Measurements from ENCODE around the gene DOK5. TPM values are rescaled to one million over a fixed set of nuclear protein-coding genes. Genes with fewer than 3 reads are reported as not detected.
"Not testable (repeated sequence)": the region's sequence is repeated elsewhere in the genome, so short reads cannot be mapped to it uniquely, and the experiment has no call there.

DOK5 gene
- polyA plus RNA-seq, 1 of the 3 experiments (the other 2 are of a cell fraction), result 12.4 TPM

DNA sequence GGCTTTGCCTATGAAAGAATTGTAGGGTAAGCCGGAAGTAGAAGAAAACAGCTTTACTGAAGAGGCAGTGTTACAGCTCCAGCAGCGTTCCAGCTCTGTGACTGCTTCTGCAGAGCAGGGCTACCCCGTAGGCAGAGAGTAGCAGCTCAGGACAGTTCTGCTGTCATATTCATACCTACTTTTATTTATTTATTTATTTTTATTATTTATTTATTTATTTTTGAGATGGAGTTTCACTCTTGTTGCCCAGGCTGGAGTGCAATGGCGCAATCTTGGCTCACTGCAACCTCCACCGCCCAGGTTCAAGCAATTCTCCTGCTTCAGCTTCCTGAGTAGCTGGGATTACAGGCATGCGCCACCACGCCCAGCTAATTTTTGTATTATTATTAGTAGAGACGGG lies 39.0 kb upstream of the DOK5 start:
- H3K4me3 ChIP-seq (ENCODE audit: low read depth in 2 of 2, low read length in 1 of 2); POLR2A ChIA-PET; H3K9ac ChIP-seq; H3K79me2 ChIP-seq (ENCODE audit: insufficient read depth); H3K4me2 ChIP-seq; H2AFZ ChIP-seq (ENCODE audit: low read depth); H3K27ac ChIP-seq (ENCODE audit: low read depth in 2 of 2, low read length in 1 of 2); H3K9me3 ChIP-seq; H3K9me2 ChIP-seq; H3F3A ChIP-seq (replicated peaks; ENCODE audit: insufficient read depth); DNase-seq; H3K27me3 ChIP-seq (ENCODE audit: insufficient read depth); CTCF ChIA-PET; H3K36me3 ChIP-seq (replicated peaks in 1 of 2; ENCODE audit: control insufficient read depth in 1 of 2, insufficient read depth in 2 of 2, low read length in 1 of 2); H4K20me1 ChIP-seq (ENCODE audit: insufficient read depth); H3K4me1 ChIP-seq (ENCODE audit: control insufficient read depth in 1 of 2, insufficient read depth in 2 of 2, low read depth in 1 of 2, low read length in 1 of 2): not testable (repeated sequence)
- WGBS (ENCODE audit: low lambda C conversion rate), result 16% methylated on average over 8 of the region's 8 CpGs

DNA sequence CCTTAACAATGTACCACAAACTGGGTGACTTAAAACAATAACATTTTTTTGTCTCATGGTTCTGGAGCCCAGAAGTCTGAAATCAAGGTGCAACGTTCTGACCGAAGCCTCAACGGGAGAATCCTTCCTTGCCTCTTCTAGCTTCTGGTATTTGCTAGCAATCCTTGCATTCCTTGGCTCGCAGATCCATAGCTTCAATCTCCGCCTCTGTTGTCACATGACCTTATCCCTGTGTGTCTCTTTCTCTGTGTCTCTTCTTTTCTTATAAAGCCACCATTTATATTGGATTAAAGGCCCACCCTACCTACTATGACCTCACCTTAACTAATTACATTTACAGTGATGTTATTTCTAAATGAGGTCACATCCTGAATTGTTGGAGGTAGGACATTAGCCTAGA lies 37.2 kb upstream of the DOK5 start:
- H3K4me3 ChIP-seq (ENCODE audit: low read depth in 2 of 2, low read length in 1 of 2), result no peak overlapping the region
- H3K9me2 ChIP-seq, result no peaks in the 10 kb centered on the region
- CTCF ChIA-PET, result no interaction called here

More for the DNA sequence above, 37.2 kb upstream of the DOK5 start:
- 10% methylated on average over 5 of the region's 5 CpGs for WGBS (ENCODE audit: low lambda C conversion rate)
- no peaks in the 10 kb centered on the region for H4K20me1 ChIP-seq (ENCODE audit: insufficient read depth)
- H3F3A ChIP-seq (replicated peaks; ENCODE audit: insufficient read depth), result no peaks in the 10 kb centered on the region
- H2AFZ ChIP-seq (ENCODE audit: low read depth), result no peak overlapping the region
- H3K36me3 ChIP-seq (replicated peaks in 1 of 2; ENCODE audit: control insufficient read depth in 1 of 2, insufficient read depth in 2 of 2, low read length in 1 of 2), result no peaks in the 10 kb centered on the region
- no peaks in the 10 kb centered on the region; the same call in 1 of the 2 replicates for H3K27me3 ChIP-seq (ENCODE audit: insufficient read depth)
- TF ChIP-seq SMC3 (IDR thresholded peaks at IDR 0.05; ENCODE audit: low read depth, low read length), result no peak
- no peak for TF ChIP-seq MEF2A (IDR thresholded peaks at IDR 0.05; ENCODE audit: borderline replicate concordance, low read depth)
- no peak for TF ChIP-seq FOXM1 (IDR thresholded peaks at IDR 0.05; ENCODE audit: low read depth)
- TF ChIP-seq, protein P1, sequence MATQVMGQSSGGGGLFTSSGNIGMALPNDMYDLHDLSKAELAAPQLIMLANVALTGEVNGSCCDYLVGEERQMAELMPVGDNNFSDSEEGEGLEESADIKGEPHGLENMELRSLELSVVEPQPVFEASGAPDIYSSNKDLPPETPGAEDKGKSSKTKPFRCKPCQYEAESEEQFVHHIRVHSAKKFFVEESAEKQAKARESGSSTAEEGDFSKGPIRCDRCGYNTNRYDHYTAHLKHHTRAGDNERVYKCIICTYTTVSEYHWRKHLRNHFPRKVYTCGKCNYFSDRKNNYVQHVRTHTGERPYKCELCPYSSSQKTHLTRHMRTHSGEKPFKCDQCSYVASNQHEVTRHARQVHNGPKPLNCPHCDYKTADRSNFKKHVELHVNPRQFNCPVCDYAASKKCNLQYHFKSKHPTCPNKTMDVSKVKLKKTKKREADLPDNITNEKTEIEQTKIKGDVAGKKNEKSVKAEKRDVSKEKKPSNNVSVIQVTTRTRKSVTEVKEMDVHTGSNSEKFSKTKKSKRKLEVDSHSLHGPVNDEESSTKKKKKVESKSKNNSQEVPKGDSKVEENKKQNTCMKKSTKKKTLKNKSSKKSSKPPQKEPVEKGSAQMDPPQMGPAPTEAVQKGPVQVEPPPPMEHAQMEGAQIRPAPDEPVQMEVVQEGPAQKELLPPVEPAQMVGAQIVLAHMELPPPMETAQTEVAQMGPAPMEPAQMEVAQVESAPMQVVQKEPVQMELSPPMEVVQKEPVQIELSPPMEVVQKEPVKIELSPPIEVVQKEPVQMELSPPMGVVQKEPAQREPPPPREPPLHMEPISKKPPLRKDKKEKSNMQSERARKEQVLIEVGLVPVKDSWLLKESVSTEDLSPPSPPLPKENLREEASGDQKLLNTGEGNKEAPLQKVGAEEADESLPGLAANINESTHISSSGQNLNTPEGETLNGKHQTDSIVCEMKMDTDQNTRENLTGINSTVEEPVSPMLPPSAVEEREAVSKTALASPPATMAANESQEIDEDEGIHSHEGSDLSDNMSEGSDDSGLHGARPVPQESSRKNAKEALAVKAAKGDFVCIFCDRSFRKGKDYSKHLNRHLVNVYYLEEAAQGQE (IDR thresholded peaks at IDR 0.05; ENCODE audit: low read depth, low read length), result no peak
- no peak for TF ChIP-seq JUND (IDR thresholded peaks at IDR 0.05)
- TF ChIP-seq RAD21 (IDR thresholded peaks at IDR 0.05; ENCODE audit: low read length), result no peak
- TF ChIP-seq POLR2AphosphoS5 (IDR thresholded peaks at IDR 0.05; ENCODE audit: low read depth, low read length), result no peak
- TF ChIP-seq, protein P2, sequence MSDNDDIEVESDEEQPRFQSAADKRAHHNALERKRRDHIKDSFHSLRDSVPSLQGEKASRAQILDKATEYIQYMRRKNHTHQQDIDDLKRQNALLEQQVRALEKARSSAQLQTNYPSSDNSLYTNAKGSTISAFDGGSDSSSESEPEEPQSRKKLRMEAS (IDR thresholded peaks at IDR 0.05; ENCODE audit: low read depth), result no peak
- TF ChIP-seq, protein P3, sequence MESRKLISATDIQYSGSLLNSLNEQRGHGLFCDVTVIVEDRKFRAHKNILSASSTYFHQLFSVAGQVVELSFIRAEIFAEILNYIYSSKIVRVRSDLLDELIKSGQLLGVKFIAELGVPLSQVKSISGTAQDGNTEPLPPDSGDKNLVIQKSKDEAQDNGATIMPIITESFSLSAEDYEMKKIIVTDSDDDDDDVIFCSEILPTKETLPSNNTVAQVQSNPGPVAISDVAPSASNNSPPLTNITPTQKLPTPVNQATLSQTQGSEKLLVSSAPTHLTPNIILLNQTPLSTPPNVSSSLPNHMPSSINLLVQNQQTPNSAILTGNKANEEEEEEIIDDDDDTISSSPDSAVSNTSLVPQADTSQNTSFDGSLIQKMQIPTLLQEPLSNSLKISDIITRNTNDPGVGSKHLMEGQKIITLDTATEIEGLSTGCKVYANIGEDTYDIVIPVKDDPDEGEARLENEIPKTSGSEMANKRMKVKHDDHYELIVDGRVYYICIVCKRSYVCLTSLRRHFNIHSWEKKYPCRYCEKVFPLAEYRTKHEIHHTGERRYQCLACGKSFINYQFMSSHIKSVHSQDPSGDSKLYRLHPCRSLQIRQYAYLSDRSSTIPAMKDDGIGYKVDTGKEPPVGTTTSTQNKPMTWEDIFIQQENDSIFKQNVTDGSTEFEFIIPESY (IDR thresholded peaks at IDR 0.05; ENCODE audit: borderline replicate concordance, low read depth), result no peak
- no peak for TF ChIP-seq FOXJ3 (CRISPR knock-in tag; IDR thresholded peaks at IDR 0.05)
- no peak for TF ChIP-seq GATA2 (CRISPR knock-in tag; IDR thresholded peaks at IDR 0.05)
- TF ChIP-seq, protein P4, sequence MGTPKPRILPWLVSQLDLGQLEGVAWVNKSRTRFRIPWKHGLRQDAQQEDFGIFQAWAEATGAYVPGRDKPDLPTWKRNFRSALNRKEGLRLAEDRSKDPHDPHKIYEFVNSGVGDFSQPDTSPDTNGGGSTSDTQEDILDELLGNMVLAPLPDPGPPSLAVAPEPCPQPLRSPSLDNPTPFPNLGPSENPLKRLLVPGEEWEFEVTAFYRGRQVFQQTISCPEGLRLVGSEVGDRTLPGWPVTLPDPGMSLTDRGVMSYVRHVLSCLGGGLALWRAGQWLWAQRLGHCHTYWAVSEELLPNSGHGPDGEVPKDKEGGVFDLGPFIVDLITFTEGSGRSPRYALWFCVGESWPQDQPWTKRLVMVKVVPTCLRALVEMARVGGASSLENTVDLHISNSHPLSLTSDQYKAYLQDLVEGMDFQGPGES (IDR thresholded peaks at IDR 0.05; ENCODE audit: low read depth, low read length), result no peak
- TF ChIP-seq EP300 (IDR thresholded peaks at IDR 0.05; ENCODE audit: borderline replicate concordance in 1 of 2, low read depth in 1 of 2, low read length in 1 of 2), result no peak
- TF ChIP-seq YY1 (IDR thresholded peaks at IDR 0.05; ENCODE audit: low read depth), result no peak
- H3K9me3 ChIP-seq, result no peaks in the 10 kb centered on the region
- POLR2A ChIA-PET, result no interaction called here
- H3K4me1 ChIP-seq (ENCODE audit: control insufficient read depth in 1 of 2, insufficient read depth in 2 of 2, low read depth in 1 of 2, low read length in 1 of 2), result no peaks in the 10 kb centered on the region
- no peak overlapping the region for H3K4me2 ChIP-seq
- no peak overlapping the region for H3K27ac ChIP-seq (ENCODE audit: low read depth in 2 of 2, low read length in 1 of 2)
- no peak for DNase-seq
- H3K9ac ChIP-seq, result no peak overlapping the region
- no peaks in the 10 kb centered on the region for H3K79me2 ChIP-seq (ENCODE audit: insufficient read depth)
